NCI-H187 (cell line): ENCODE measurements around the gene ZNF77.
"Not testable (repeated sequence)": the region's sequence is repeated elsewhere in the genome, so short reads cannot be mapped to it uniquely, and the experiment has no call there.

ENCODE experiments used
- DNase-seq, 2 experiments: peaks; one replicate each; lab custom pipeline; 2025; lab: John Stamatoyannopoulos, UW

Gene ZNF77

GRCh38 chr19:2970201-2970835, 25.5 kb upstream of the ZNF77 start:
- DNase-seq, result no peak

GRCh38 chr19:2969104-2969504, 24.3 kb upstream of the ZNF77 start:
- DNase-seq, result peak; percentile 75 to 83

- no peak for DNase-seq
Measured at GRCh38 chr19:2967972-2968371, 23.2 kb upstream of the ZNF77 start.

- DNase-seq, result no peak
Measured at GRCh38 chr19:2964874-2965273, 20.1 kb upstream of the ZNF77 start.

GRCh38 chr19:2963631-2964030, 18.9 kb upstream of the ZNF77 start:
- not testable (repeated sequence) for DNase-seq

GRCh38 chr19:2963122-2963521, 18.4 kb upstream of the ZNF77 start:
- no peak for DNase-seq

GRCh38 chr19:2962018-2962670, 17.4 kb upstream of the ZNF77 start:
- peak; percentile 69 to 74 for DNase-seq

- no peak for DNase-seq
Measured at GRCh38 chr19:2960120-2960519, 15.3 kb upstream of the ZNF77 start.

GRCh38 chr19:2957160-2957559, 12.4 kb upstream of the ZNF77 start:
- DNase-seq, result no peak

GRCh38 chr19:2952953-2953481, 8.2 kb upstream of the ZNF77 start:
- DNase-seq, result no peak

GRCh38 chr19:2950286-2951124, 5.7 kb upstream of the ZNF77 start:
- DNase-seq, result peak; percentile 98 to 100

GRCh38 chr19:2949939-2950285, 5.1 kb upstream of the ZNF77 start:
- no peak for DNase-seq

- no peak for DNase-seq
Measured at GRCh38 chr19:2945575-2946184, 909 bp upstream of the ZNF77 start.

GRCh38 chr19:2944403-2944774, 382 bp downstream of the ZNF77 start:
- DNase-seq, result no peak

- DNase-seq, result no peak
Measured at GRCh38 chr19:2942928-2943640, 1.7 kb downstream of the ZNF77 start.

- DNase-seq, result not testable (repeated sequence)
Measured at GRCh38 chr19:2935863-2936262, 8.9 kb downstream of the ZNF77 start.

- no peak for DNase-seq
Measured at GRCh38 chr19:2933490-2933910, 11.3 kb downstream of the ZNF77 start.

- no peak for DNase-seq
Measured at GRCh38 chr19:2927032-2927430, 17.7 kb downstream of the ZNF77 start.

- no peak for DNase-seq
Measured at GRCh38 chr19:2926341-2927031, 18.3 kb downstream of the ZNF77 start.

GRCh38 chr19:2923510-2923909, 21.3 kb downstream of the ZNF77 start:
- DNase-seq, result no peak

- no peak for DNase-seq
Measured at GRCh38 chr19:2922987-2923386, 21.8 kb downstream of the ZNF77 start.
